PC-9 (cell line): ENCODE measurements around the gene RNASE11.
"Not testable (repeated sequence)": the region's sequence is repeated elsewhere in the genome, so short reads cannot be mapped to it uniquely, and the experiment has no call there.

Source experiments
- EZH2 ChIP-seq: fragments of 200-600 bp; sonication (generic); IDR thresholded peaks from 2 replicates; pipeline ENCODE4 v1.8.0; 2017; ENCODE audit warnings: antibody characterized with exemption, low read depth
- TF ChIP-seq, protein P1 (sequence below): fragments of 200-600 bp; sonication (generic); conservative IDR thresholded peaks from 2 replicates; pipeline ENCODE4 v1.6.1; 2017; ENCODE audit warnings: mixed run types, antibody characterized with exemption, mild to moderate bottlenecking, moderate library complexity

DNA sequence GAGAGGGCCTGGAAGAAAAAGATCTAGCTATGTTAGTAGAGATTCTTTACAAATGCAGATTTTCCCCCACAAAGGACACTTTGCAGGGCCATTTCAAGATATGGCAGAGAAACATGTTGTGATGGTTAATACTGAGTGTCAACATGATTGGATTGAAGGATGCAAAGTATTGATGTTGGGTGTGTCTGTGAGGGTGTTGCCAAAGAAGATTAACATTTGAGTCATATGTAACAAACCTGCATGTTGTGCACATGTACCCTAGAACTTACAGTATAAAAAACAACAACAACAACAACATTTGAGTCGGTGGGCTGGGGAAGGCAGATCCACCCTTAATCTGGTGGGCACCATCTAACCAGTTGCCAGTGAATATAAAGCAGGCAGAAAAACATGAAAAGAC is 20.6 kb downstream of the RNASE11 start:
- TF ChIP-seq, protein P1, sequence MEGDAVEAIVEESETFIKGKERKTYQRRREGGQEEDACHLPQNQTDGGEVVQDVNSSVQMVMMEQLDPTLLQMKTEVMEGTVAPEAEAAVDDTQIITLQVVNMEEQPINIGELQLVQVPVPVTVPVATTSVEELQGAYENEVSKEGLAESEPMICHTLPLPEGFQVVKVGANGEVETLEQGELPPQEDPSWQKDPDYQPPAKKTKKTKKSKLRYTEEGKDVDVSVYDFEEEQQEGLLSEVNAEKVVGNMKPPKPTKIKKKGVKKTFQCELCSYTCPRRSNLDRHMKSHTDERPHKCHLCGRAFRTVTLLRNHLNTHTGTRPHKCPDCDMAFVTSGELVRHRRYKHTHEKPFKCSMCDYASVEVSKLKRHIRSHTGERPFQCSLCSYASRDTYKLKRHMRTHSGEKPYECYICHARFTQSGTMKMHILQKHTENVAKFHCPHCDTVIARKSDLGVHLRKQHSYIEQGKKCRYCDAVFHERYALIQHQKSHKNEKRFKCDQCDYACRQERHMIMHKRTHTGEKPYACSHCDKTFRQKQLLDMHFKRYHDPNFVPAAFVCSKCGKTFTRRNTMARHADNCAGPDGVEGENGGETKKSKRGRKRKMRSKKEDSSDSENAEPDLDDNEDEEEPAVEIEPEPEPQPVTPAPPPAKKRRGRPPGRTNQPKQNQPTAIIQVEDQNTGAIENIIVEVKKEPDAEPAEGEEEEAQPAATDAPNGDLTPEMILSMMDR: not testable (repeated sequence)
- TF ChIP-seq EZH2: not testable (repeated sequence)
